Measurements from ENCODE around the gene CCR2. TPM values are rescaled to one million over a fixed set of nuclear protein-coding genes. Genes with fewer than 3 reads are reported as not detected.

CCR2 gene
- polyA plus RNA-seq, 1 donor (not counting 4 experiments of a cell fraction or from before 2014, with no cell fraction given), result 0.07 TPM

DNA sequence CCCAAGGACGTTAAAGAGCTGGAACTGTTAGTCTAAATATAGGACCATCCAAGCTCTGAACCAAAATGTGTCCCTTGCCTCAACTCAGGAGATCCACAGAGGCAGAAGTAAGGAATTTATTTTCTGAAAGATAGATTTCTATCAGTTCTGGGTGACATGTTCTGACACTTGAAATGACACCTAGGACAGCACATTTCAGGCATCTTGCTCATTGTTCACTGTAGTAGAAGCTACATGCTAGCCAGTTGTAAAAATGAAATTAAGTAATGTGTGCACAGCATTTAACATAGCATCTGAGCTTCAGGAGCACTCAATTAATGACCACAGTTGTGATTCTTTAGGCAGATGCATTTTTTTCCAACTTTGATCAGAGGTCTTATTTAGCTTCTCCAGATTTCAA lies 567 bp downstream of the CCR2 start:
- Histone ChIP-seq H3K27me3 (ENCODE audit: control insufficient read depth, extremely low read depth, insufficient read depth, low read length) (peaks cover 52% of the 10 kb centered on the region), H3K79me2 (ENCODE audit: control insufficient read depth, insufficient read depth, low read length) (no peaks in the 10 kb centered on the region), H3K4me1 (ENCODE audit: control insufficient read depth, extremely low read depth, insufficient read depth, low read length) (no peaks in the 10 kb centered on the region), H3K4me2 (ENCODE audit: control insufficient read depth, extremely low read depth, insufficient read depth, low read depth, low read length) (no peak overlapping the region), H3K9me1 (ENCODE audit: control insufficient read depth, extremely low read depth, insufficient read depth, low read length) (no peaks in the 10 kb centered on the region), H2AFZ (ENCODE audit: control insufficient read depth, low read length) (no peak overlapping the region), H3K4me3 (ENCODE audit: control insufficient read depth in 2 of 3, extremely low read depth in 1 of 3, insufficient read depth in 2 of 3, low read depth in 1 of 3, low read length in 3 of 3) (no peak overlapping the region), H3K36me3 (ENCODE audit: control insufficient read depth in 2 of 2, extremely low read depth in 1 of 2, insufficient read depth in 2 of 2, low read length in 2 of 2) (no peaks in the 10 kb centered on the region), H4K20me1 (ENCODE audit: control insufficient read depth, extremely low read depth, insufficient read depth, low read length) (no peaks in the 10 kb centered on the region), H3K9ac (ENCODE audit: control insufficient read depth, extremely low read depth, insufficient read depth, low read length) (no peak overlapping the region), H3K27ac (ENCODE audit: control insufficient read depth, insufficient read depth, low read length) (no peak overlapping the region), H3K9me3 (ENCODE audit: control insufficient read depth, low read depth, low read length) (no peaks in the 10 kb centered on the region)
- TF ChIP-seq EZH2 (IDR thresholded peaks at IDR 0.05; ENCODE audit: low read length) (no peak), CTCF (optimal IDR thresholded peaks at IDR 0.05 in 1 of 3, IDR thresholded peaks at IDR 0.05 in 1 of 3, conservative IDR thresholded peaks at IDR 0.05 in 1 of 3; ENCODE audit: extremely low read depth in 1 of 3, insufficient read depth in 2 of 3, low read length in 3 of 3) (no peak)
- no peak for FAIRE-seq
- DNase-seq (ENCODE audit: low read depth, low spot score), result no peak
- dilution Hi-C loops (cut with MboI; ENCODE audit: extremely low pct_ligation_motif_present, low sequenced_read_pairs), result no loop called here

DNA sequence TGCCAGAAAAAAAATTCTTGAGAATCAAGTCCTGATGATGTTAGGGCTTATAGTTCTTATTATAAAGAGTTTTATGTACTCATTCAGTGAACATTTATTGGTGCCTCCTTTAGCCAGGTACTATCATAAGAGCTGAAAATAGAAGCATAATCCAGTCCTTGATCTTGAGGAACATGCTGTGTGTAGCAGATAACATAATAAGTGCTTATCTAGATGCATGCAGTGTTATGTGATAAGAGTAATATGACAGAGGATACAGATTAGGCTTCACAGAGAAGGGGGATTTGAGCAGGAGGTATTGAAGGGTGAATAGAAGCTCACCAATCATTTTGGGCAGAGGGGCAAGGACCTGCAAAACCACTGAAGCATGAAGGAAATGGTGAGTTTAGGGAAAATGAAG lies 1.1 kb downstream of the CCR2 start:
- no peak overlapping the region for H3K4me3 ChIP-seq (ENCODE audit: control insufficient read depth in 2 of 3, extremely low read depth in 1 of 3, insufficient read depth in 2 of 3, low read depth in 1 of 3, low read length in 3 of 3)
- no peaks in the 10 kb centered on the region for H3K9me3 ChIP-seq (ENCODE audit: control insufficient read depth, low read depth, low read length)
- H3K4me1 ChIP-seq (ENCODE audit: control insufficient read depth, extremely low read depth, insufficient read depth, low read length), result no peaks in the 10 kb centered on the region
- H3K36me3 ChIP-seq (ENCODE audit: control insufficient read depth in 2 of 2, extremely low read depth in 1 of 2, insufficient read depth in 2 of 2, low read length in 2 of 2), result no peaks in the 10 kb centered on the region
- DNase-seq (ENCODE audit: low read depth, low spot score) (no peak), FAIRE-seq (no peak)
- H3K79me2 ChIP-seq (ENCODE audit: control insufficient read depth, insufficient read depth, low read length), result no peaks in the 10 kb centered on the region
- no peaks in the 10 kb centered on the region for H3K9me1 ChIP-seq (ENCODE audit: control insufficient read depth, extremely low read depth, insufficient read depth, low read length)
- H3K9ac ChIP-seq (ENCODE audit: control insufficient read depth, extremely low read depth, insufficient read depth, low read length), result no peak overlapping the region
- no peak overlapping the region for H2AFZ ChIP-seq (ENCODE audit: control insufficient read depth, low read length)
- dilution Hi-C loops (cut with MboI; ENCODE audit: extremely low pct_ligation_motif_present, low sequenced_read_pairs), result no loop called here
- H3K27me3 ChIP-seq (ENCODE audit: control insufficient read depth, extremely low read depth, insufficient read depth, low read length), result peaks cover 52% of the 10 kb centered on the region
- TF ChIP-seq CTCF (optimal IDR thresholded peaks at IDR 0.05 in 1 of 3, IDR thresholded peaks at IDR 0.05 in 1 of 3, conservative IDR thresholded peaks at IDR 0.05 in 1 of 3; ENCODE audit: extremely low read depth in 1 of 3, insufficient read depth in 2 of 3, low read length in 3 of 3), result no peak
- TF ChIP-seq EZH2 (IDR thresholded peaks at IDR 0.05; ENCODE audit: low read length), result no peak
- no peak overlapping the region for H3K4me2 ChIP-seq (ENCODE audit: control insufficient read depth, extremely low read depth, insufficient read depth, low read depth, low read length)
- H4K20me1 ChIP-seq (ENCODE audit: control insufficient read depth, extremely low read depth, insufficient read depth, low read length), result no peaks in the 10 kb centered on the region
- no peak overlapping the region for H3K27ac ChIP-seq (ENCODE audit: control insufficient read depth, insufficient read depth, low read length)
